HL-60 (cell line): ENCODE data around the gene RHOU.
A peak's percentile ranks its signal among the peaks of the same experiment; 100 is the strongest.

ENCODE experiments used
- DNase-seq, 2 experiments: peaks; one replicate each; pipeline ENCODE4 v3.0.0-alpha.2; 2010 to 2020; ENCODE audit warnings: low read depth in 1 of 2, low spot score in 1 of 2
- H3K27ac ChIP-seq: fragments of 250-450 bp; sonication (Bioruptor Pico); replicated peaks from 2 replicates; pipeline ENCODE4 v1.5.1; 2020; ENCODE audit warnings: mild to moderate bottlenecking, moderate library complexity
- H3K27me3 ChIP-seq: fragments of 250-450 bp; sonication (Bioruptor Pico); 2 replicates; pipeline ENCODE4 v1.5.1; 2021; ENCODE audit warnings: mild to moderate bottlenecking, moderate library complexity; ENCODE audit not compliant: insufficient read depth, poor library complexity, severe bottlenecking
- H3K4me3 ChIP-seq: replicated peaks from 2 replicates; pipeline ENCODE4 v1.5.1; 2011; ENCODE audit warnings: mild to moderate bottlenecking, control low read depth, low read length; ENCODE audit not compliant: insufficient read depth
- CTCF ChIP-seq: IDR thresholded peaks from one replicate; pipeline ENCODE4 v1.5.1; 2011; ENCODE audit warnings: low read length, control low read depth, inconsistent platforms; ENCODE audit not compliant: insufficient read depth
- GABPA ChIP-seq: IDR thresholded peaks from 2 replicates; pipeline ENCODE4 v1.6.1; 2012; ENCODE audit warnings: low read depth
- POLR2AphosphoS5 ChIP-seq: IDR thresholded peaks from 2 replicates; pipeline ENCODE4 v1.6.1; 2012; ENCODE audit warnings: low read depth
- REST ChIP-seq: IDR thresholded peaks from 2 replicates; pipeline ENCODE4 v1.6.1; 2012; ENCODE audit warnings: low read depth; ENCODE audit not compliant: insufficient replicate concordance
- SPI1 ChIP-seq: IDR thresholded peaks from 2 replicates; pipeline ENCODE4 v1.6.1; 2012; ENCODE audit warnings: low read depth, mild to moderate bottlenecking, borderline replicate concordance

RHOU gene

DNA sequence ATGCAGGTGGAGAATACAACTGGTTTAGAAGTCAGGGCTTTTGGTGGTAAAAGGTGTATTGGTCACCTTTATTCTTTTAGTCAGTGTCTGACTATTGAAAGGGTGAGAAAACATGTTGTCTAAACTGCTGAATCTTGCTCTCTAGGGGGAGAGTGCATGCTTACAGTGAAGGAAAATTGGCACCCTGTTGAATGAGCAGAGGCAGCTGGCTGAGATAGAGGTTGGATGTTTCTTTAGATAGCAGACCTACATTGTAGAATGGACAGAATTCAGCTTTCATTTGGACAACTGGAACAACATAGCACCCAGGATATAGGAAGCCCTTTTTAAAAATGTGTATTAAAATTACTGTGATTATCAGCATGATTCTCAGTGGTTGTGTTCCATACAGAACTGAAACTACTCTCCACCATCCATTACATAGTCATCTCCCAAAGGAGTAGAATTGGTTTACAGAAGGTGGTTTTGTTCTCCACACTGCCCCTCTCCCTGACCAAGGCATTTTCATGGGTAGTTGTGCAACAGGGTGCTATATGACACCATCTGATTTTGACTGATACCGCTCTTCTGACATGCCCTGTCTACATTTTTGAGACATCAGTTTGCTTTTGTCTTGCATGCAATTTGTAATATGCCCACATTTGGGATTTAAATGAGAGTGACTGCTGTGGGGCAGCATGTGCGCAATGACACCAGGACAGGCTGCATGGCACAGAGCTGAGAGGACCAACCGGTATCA is 16.2 kb downstream of the RHOU start:
- TF ChIP-seq SPI1 = no peak
- no peak for TF ChIP-seq REST
- no peak for TF ChIP-seq POLR2AphosphoS5
- no peak for TF ChIP-seq CTCF
- no peak for TF ChIP-seq GABPA

GRCh38 chr1:228752258-228752657 is 17.0 kb downstream of the RHOU start:
- Histone ChIP-seq H3K4me3 (no peak overlapping the region), H3K27me3 (no peaks in the 10 kb centered on the region), H3K27ac (no peak overlapping the region)
- DNase-seq = no peak
- TF ChIP-seq CTCF = no peak
- no peak for TF ChIP-seq GABPA
- TF ChIP-seq SPI1 = no peak
- TF ChIP-seq POLR2AphosphoS5 = no peak
- no peak for TF ChIP-seq REST

More for the DNA sequence above, 16.2 kb downstream of the RHOU start:
- Histone ChIP-seq H3K27ac (no peak overlapping the region), H3K4me3 (no peak overlapping the region), H3K27me3 (no peaks in the 10 kb centered on the region)
- DNase-seq = peak in 1 of 2 experiments; percentile 66

GRCh38 chr1:228752675-228753265 is 17.5 kb downstream of the RHOU start:
- no peaks in the 10 kb centered on the region for H3K27me3 ChIP-seq
- TF ChIP-seq CTCF (no peak), GABPA (no peak), SPI1 (no peak), REST (no peak), POLR2AphosphoS5 (no peak)
- DNase-seq = no peak
- H3K4me3 ChIP-seq = no peak overlapping the region
- H3K27ac ChIP-seq = no peak overlapping the region
